Measurements from ENCODE around the gene SLC6A19. TPM values are rescaled to one million over a fixed set of nuclear protein-coding genes. Genes with fewer than 3 reads are reported as not detected.

Gene SLC6A19
- total RNA-seq, 1 experiment from 2014 or later: 0.04 TPM

GRCh38 chr5:1161108-1161832 lies 40.1 kb upstream of the SLC6A19 start:
- no peaks in the 10 kb centered on the region for H3K4me1 Mint-ChIP-seq
- no peak overlapping the region for H3K4me3 Mint-ChIP-seq
- ChIA-PET CTCF (interaction anchor here (0.7 to 2.5 kb wide), 5 partner anchors 13 to 238 kb away, joined by 3 to 10 read pairs (median 5); no protein-coding TSS in a partner anchor), POLR2A (interaction anchor here (0.9 kb wide), 1 partner anchor 171 kb away, joined by 3 read pairs; no protein-coding TSS in a partner anchor)
- ATAC-seq (no peak), DNase-seq (ENCODE audit: low spot score) (no peak)
- peaks cover 10% of the 10 kb centered on the region for H3K9me3 Mint-ChIP-seq
- H3K36me3 Mint-ChIP-seq: 0 out of 2 replicates have a peak, but pooled peaks cover 4% of the 10 kb centered on the region
- H3K27ac Mint-ChIP-seq: no peak overlapping the region
- no peak for TF ChIP-seq NR3C1 (CRISPR knock-in tag; conservative IDR thresholded peaks at IDR 0.05; ENCODE audit: low read depth)
- no peak for TF ChIP-seq ZNF281 (CRISPR knock-in tag; IDR thresholded peaks at IDR 0.05)
- no peak for TF ChIP-seq ERG (CRISPR knock-in tag; IDR thresholded peaks at IDR 0.05)
- no peak for TF ChIP-seq GABPB1 (CRISPR knock-in tag; IDR thresholded peaks at IDR 0.05)
- TF ChIP-seq USF1 (CRISPR knock-in tag; IDR thresholded peaks at IDR 0.05): no peak
- no peak for TF ChIP-seq ZNF219 (CRISPR knock-in tag; IDR thresholded peaks at IDR 0.05; ENCODE audit: borderline replicate concordance)
- no peak for TF ChIP-seq ATF3 (CRISPR knock-in tag; conservative IDR thresholded peaks at IDR 0.05)
- TF ChIP-seq ZMAT4 (CRISPR knock-in tag; IDR thresholded peaks at IDR 0.05): no peak
- TF ChIP-seq FOXP4 (CRISPR knock-in tag; IDR thresholded peaks at IDR 0.05): no peak
- no peak for TF ChIP-seq RORB (CRISPR knock-in tag; IDR thresholded peaks at IDR 0.05)
- no peak for TF ChIP-seq E2F1 (CRISPR knock-in tag; IDR thresholded peaks at IDR 0.05)
- TF ChIP-seq E2F5 (CRISPR knock-in tag; IDR thresholded peaks at IDR 0.05): no peak
- no peak for TF ChIP-seq NR2C2 (CRISPR knock-in tag; IDR thresholded peaks at IDR 0.05)
- TF ChIP-seq JUN (CRISPR knock-in tag; IDR thresholded peaks at IDR 0.05): no peak
- no peak for TF ChIP-seq ATF1 (CRISPR knock-in tag; IDR thresholded peaks at IDR 0.05)
- no peak for TF ChIP-seq IRF1 (CRISPR knock-in tag; IDR thresholded peaks at IDR 0.05)
- TF ChIP-seq USF2 (CRISPR knock-in tag; IDR thresholded peaks at IDR 0.05): no peak
- no peak for TF ChIP-seq NFATC4 (CRISPR knock-in tag; IDR thresholded peaks at IDR 0.05)
- H3K27me3 Mint-ChIP-seq (ENCODE audit: low read depth): peaks cover 24% of the 10 kb centered on the region
